Measurements from ENCODE around the gene BTRC.

BTRC gene

GRCh38 chr10:101506829-101507661 is 153.1 kb downstream of the BTRC start:
- Histone ChIP-seq H3K9me3 (ENCODE audit: control insufficient read depth, insufficient read depth, low read length) (no peaks in the 10 kb centered on the region), H3K4me1 (ENCODE audit: control insufficient read depth, insufficient read depth, low read length) (peaks cover 14% of the 10 kb centered on the region; the same call in 1 of the 2 replicates), H3K36me3 (ENCODE audit: control insufficient read depth, insufficient read depth, low read length) (no peaks in the 10 kb centered on the region), H3K27ac (ENCODE audit: low read depth, low read length) (no peak overlapping the region), H3K9ac (ENCODE audit: low read depth, low read length) (no peak overlapping the region), H3K27me3 (ENCODE audit: control insufficient read depth, insufficient read depth, low read length) (no peaks in the 10 kb centered on the region), H3K4me3 (ENCODE audit: low read depth, low read length) (no peak overlapping the region)

- no peaks in the 10 kb centered on the region for H3K27me3 ChIP-seq (ENCODE audit: control insufficient read depth, insufficient read depth, low read length)
- no peak overlapping the region for H3K9ac ChIP-seq (ENCODE audit: low read depth, low read length)
- H3K4me1 ChIP-seq (ENCODE audit: control insufficient read depth, insufficient read depth, low read length), result peaks cover 12% of the 10 kb centered on the region; the same call in 1 of the 2 replicates
- no peaks in the 10 kb centered on the region for H3K9me3 ChIP-seq (ENCODE audit: control insufficient read depth, insufficient read depth, low read length)
- no peak overlapping the region for H3K4me3 ChIP-seq (ENCODE audit: low read depth, low read length)
- no peaks in the 10 kb centered on the region for H3K36me3 ChIP-seq (ENCODE audit: control insufficient read depth, insufficient read depth, low read length)
- H3K27ac ChIP-seq (ENCODE audit: low read depth, low read length), result no peak overlapping the region
Observed at GRCh38 chr10:101507828-101508227, 153.9 kb downstream of the BTRC start.

- no peak overlapping the region for H3K4me3 ChIP-seq (ENCODE audit: low read depth, low read length)
- H3K27ac ChIP-seq (ENCODE audit: low read depth, low read length), result no peak overlapping the region
- H3K36me3 ChIP-seq (ENCODE audit: control insufficient read depth, insufficient read depth, low read length), result no peaks in the 10 kb centered on the region
- no peaks in the 10 kb centered on the region for H3K27me3 ChIP-seq (ENCODE audit: control insufficient read depth, insufficient read depth, low read length)
- H3K4me1 ChIP-seq (ENCODE audit: control insufficient read depth, insufficient read depth, low read length), result no peaks in the 10 kb centered on the region; the same call in 1 of the 2 replicates
- no peak overlapping the region for H3K9ac ChIP-seq (ENCODE audit: low read depth, low read length)
- H3K9me3 ChIP-seq (ENCODE audit: control insufficient read depth, insufficient read depth, low read length), result no peaks in the 10 kb centered on the region
Observed at GRCh38 chr10:101511938-101512337, 158.0 kb downstream of the BTRC start.

- Histone ChIP-seq H3K4me1 (ENCODE audit: control insufficient read depth, insufficient read depth, low read length) (no peaks in the 10 kb centered on the region), H3K27ac (ENCODE audit: low read depth, low read length) (no peak overlapping the region), H3K9me3 (ENCODE audit: control insufficient read depth, insufficient read depth, low read length) (no peaks in the 10 kb centered on the region), H3K27me3 (ENCODE audit: control insufficient read depth, insufficient read depth, low read length) (no peaks in the 10 kb centered on the region), H3K36me3 (ENCODE audit: control insufficient read depth, insufficient read depth, low read length) (no peaks in the 10 kb centered on the region), H3K9ac (ENCODE audit: low read depth, low read length) (no peak overlapping the region), H3K4me3 (ENCODE audit: low read depth, low read length) (no peak overlapping the region)
Observed at GRCh38 chr10:101512738-101513137, 158.8 kb downstream of the BTRC start.

- Histone ChIP-seq H3K9ac (ENCODE audit: low read depth, low read length) (no peak overlapping the region), H3K4me1 (ENCODE audit: control insufficient read depth, insufficient read depth, low read length) (no peaks in the 10 kb centered on the region), H3K9me3 (ENCODE audit: control insufficient read depth, insufficient read depth, low read length) (no peaks in the 10 kb centered on the region), H3K27ac (ENCODE audit: low read depth, low read length) (no peak overlapping the region), H3K4me3 (ENCODE audit: low read depth, low read length) (no peak overlapping the region), H3K27me3 (ENCODE audit: control insufficient read depth, insufficient read depth, low read length) (no peaks in the 10 kb centered on the region), H3K36me3 (ENCODE audit: control insufficient read depth, insufficient read depth, low read length) (no peaks in the 10 kb centered on the region)
Observed at GRCh38 chr10:101513733-101514132, 159.8 kb downstream of the BTRC start.

- Histone ChIP-seq H3K9ac (ENCODE audit: low read depth, low read length) (no peak overlapping the region), H3K36me3 (ENCODE audit: control insufficient read depth, insufficient read depth, low read length) (no peaks in the 10 kb centered on the region), H3K27ac (ENCODE audit: low read depth, low read length) (no peak overlapping the region), H3K4me1 (ENCODE audit: control insufficient read depth, insufficient read depth, low read length) (peaks cover 24% of the 10 kb centered on the region), H3K27me3 (ENCODE audit: control insufficient read depth, insufficient read depth, low read length) (no peaks in the 10 kb centered on the region), H3K9me3 (ENCODE audit: control insufficient read depth, insufficient read depth, low read length) (no peaks in the 10 kb centered on the region), H3K4me3 (ENCODE audit: low read depth, low read length) (no peak overlapping the region)
Observed at GRCh38 chr10:101525848-101526247, 171.9 kb downstream of the BTRC start.

- no peak overlapping the region for H3K9ac ChIP-seq (ENCODE audit: low read depth, low read length)
- no peaks in the 10 kb centered on the region for H3K27me3 ChIP-seq (ENCODE audit: control insufficient read depth, insufficient read depth, low read length)
- peak overlapping the region; percentile 32 for H3K27ac ChIP-seq (ENCODE audit: low read depth, low read length)
- peaks cover 24% of the 10 kb centered on the region for H3K4me1 ChIP-seq (ENCODE audit: control insufficient read depth, insufficient read depth, low read length)
- no peaks in the 10 kb centered on the region for H3K9me3 ChIP-seq (ENCODE audit: control insufficient read depth, insufficient read depth, low read length)
- no peak overlapping the region for H3K4me3 ChIP-seq (ENCODE audit: low read depth, low read length)
- H3K36me3 ChIP-seq (ENCODE audit: control insufficient read depth, insufficient read depth, low read length), result 0 out of 2 replicates have a peak, but pooled peaks cover 4% of the 10 kb centered on the region
Observed at GRCh38 chr10:101529207-101529606, 175.2 kb downstream of the BTRC start.

- Histone ChIP-seq H3K27ac (ENCODE audit: low read depth, low read length) (peak overlapping the region; percentile 43), H3K4me3 (ENCODE audit: low read depth, low read length) (no peak overlapping the region), H3K36me3 (ENCODE audit: control insufficient read depth, insufficient read depth, low read length) (0 out of 2 replicates have a peak, but pooled peaks cover 4% of the 10 kb centered on the region), H3K27me3 (ENCODE audit: control insufficient read depth, insufficient read depth, low read length) (no peaks in the 10 kb centered on the region), H3K9me3 (ENCODE audit: control insufficient read depth, insufficient read depth, low read length) (no peaks in the 10 kb centered on the region), H3K4me1 (ENCODE audit: control insufficient read depth, insufficient read depth, low read length) (peaks cover 28% of the 10 kb centered on the region), H3K9ac (ENCODE audit: low read depth, low read length) (no peak overlapping the region)
Observed at GRCh38 chr10:101529725-101530553, 176.0 kb downstream of the BTRC start.

GRCh38 chr10:101535949-101536348 is 182.0 kb downstream of the BTRC start:
- Histone ChIP-seq H3K9ac (ENCODE audit: low read depth, low read length) (no peak overlapping the region), H3K9me3 (ENCODE audit: control insufficient read depth, insufficient read depth, low read length) (no peaks in the 10 kb centered on the region), H3K36me3 (ENCODE audit: control insufficient read depth, insufficient read depth, low read length) (peaks cover 10% of the 10 kb centered on the region; the same call in 1 of the 2 replicates), H3K4me1 (ENCODE audit: control insufficient read depth, insufficient read depth, low read length) (peaks cover 9% of the 10 kb centered on the region; the same call in 1 of the 2 replicates), H3K4me3 (ENCODE audit: low read depth, low read length) (no peak overlapping the region), H3K27me3 (ENCODE audit: control insufficient read depth, insufficient read depth, low read length) (no peaks in the 10 kb centered on the region), H3K27ac (ENCODE audit: low read depth, low read length) (no peak overlapping the region)

GRCh38 chr10:101536800-101537199 is 182.8 kb downstream of the BTRC start:
- no peaks in the 10 kb centered on the region for H3K9me3 ChIP-seq (ENCODE audit: control insufficient read depth, insufficient read depth, low read length)
- peaks cover 10% of the 10 kb centered on the region; the same call in 1 of the 2 replicates for H3K36me3 ChIP-seq (ENCODE audit: control insufficient read depth, insufficient read depth, low read length)
- no peaks in the 10 kb centered on the region for H3K27me3 ChIP-seq (ENCODE audit: control insufficient read depth, insufficient read depth, low read length)
- no peak overlapping the region for H3K4me3 ChIP-seq (ENCODE audit: low read depth, low read length)
- no peak overlapping the region for H3K27ac ChIP-seq (ENCODE audit: low read depth, low read length)
- no peak overlapping the region for H3K9ac ChIP-seq (ENCODE audit: low read depth, low read length)
- peaks cover 9% of the 10 kb centered on the region; the same call in 1 of the 2 replicates for H3K4me1 ChIP-seq (ENCODE audit: control insufficient read depth, insufficient read depth, low read length)

- H3K9me3 ChIP-seq (ENCODE audit: control insufficient read depth, insufficient read depth, low read length), result no peaks in the 10 kb centered on the region
- no peak overlapping the region for H3K27ac ChIP-seq (ENCODE audit: low read depth, low read length)
- H3K4me1 ChIP-seq (ENCODE audit: control insufficient read depth, insufficient read depth, low read length), result peaks cover 9% of the 10 kb centered on the region; the same call in 1 of the 2 replicates
- peaks cover 6% of the 10 kb centered on the region; the same call in 1 of the 2 replicates for H3K36me3 ChIP-seq (ENCODE audit: control insufficient read depth, insufficient read depth, low read length)
- no peak overlapping the region for H3K9ac ChIP-seq (ENCODE audit: low read depth, low read length)
- no peaks in the 10 kb centered on the region for H3K27me3 ChIP-seq (ENCODE audit: control insufficient read depth, insufficient read depth, low read length)
- H3K4me3 ChIP-seq (ENCODE audit: low read depth, low read length), result no peak overlapping the region
Observed at GRCh38 chr10:101538446-101538845, 184.5 kb downstream of the BTRC start.

Data from HUES48 (cell line).